Type B pancreatic cell (in vitro differentiated cells): ENCODE results near the gene FBXO40. TPM values are rescaled to one million over a fixed set of nuclear protein-coding genes. Genes with fewer than 3 reads are reported as not detected.
A peak's percentile ranks its signal among the peaks of the same experiment; 100 is the strongest.

Source experiments
- DNase-seq: peaks from one replicate; pipeline ENCODE4 v3.0.0; 2021; ENCODE audit warnings: mixed read lengths; ENCODE audit not compliant: unreplicated experiment; ENCODE audit errors: extremely low spot score
- H3K27ac Mint-ChIP-seq: 2 replicates; pipeline ENCODE4 v1.8.0; 2021; ENCODE audit warnings: mild to moderate bottlenecking, mixed read lengths
- H3K27me3 Mint-ChIP-seq: 2 replicates; pipeline ENCODE4 v1.8.0; 2021; ENCODE audit warnings: mixed read lengths
- H3K36me3 Mint-ChIP-seq: 2 replicates; pipeline ENCODE4 v1.8.0; 2021; ENCODE audit warnings: mixed read lengths
- H3K4me1 Mint-ChIP-seq: one replicate; pipeline ENCODE4 v1.8.0; 2021; ENCODE audit warnings: mixed read lengths; ENCODE audit not compliant: unreplicated experiment
- H3K4me3 Mint-ChIP-seq: 2 replicates; pipeline ENCODE4 v1.8.0; 2021; ENCODE audit warnings: mild to moderate bottlenecking, mixed read lengths
- H3K9me3 Mint-ChIP-seq: 2 replicates; pipeline ENCODE4 v1.8.0; 2021; ENCODE audit warnings: mixed read lengths
- CTCF ChIP-seq: fragments of 200-600 bp; sonication (generic); conservative IDR thresholded peaks from 2 replicates; pipeline ENCODE4 v1.5.0; 2021; ENCODE audit warnings: antibody characterized with exemption, mild to moderate bottlenecking
- total RNA-seq: library from RNA; stranded (reverse); gene quantifications from 2 replicates; pipeline ENCODE4 v1.2.1, GENCODE V29; 2021; ENCODE audit warnings: low replicate concordance

Gene FBXO40
- total RNA-seq, 1 donor from 2014 or later = not detected

GRCh38 chr3:121659586-121659985 is 66.4 kb downstream of the FBXO40 start:
- Mint-ChIP-seq H3K27ac (no peak overlapping the region), H3K4me3 (no peak overlapping the region), H3K36me3 (peaks cover 12% of the 10 kb centered on the region), H3K4me1 (no peaks in the 10 kb centered on the region), H3K27me3 (no peaks in the 10 kb centered on the region), H3K9me3 (no peaks in the 10 kb centered on the region)
- no peak for TF ChIP-seq CTCF
- no peak for DNase-seq

GRCh38 chr3:121660356-121661171 is 67.4 kb downstream of the FBXO40 start, which contains the start of gene HCLS1:
Gene HCLS1 (minus strand): TSS chr3:121660903. CDS start chr3:121658347, 2,556 bp downstream.
- Mint-ChIP-seq H3K4me1 (no peaks in the 10 kb centered on the region), H3K36me3 (peaks cover 18% of the 10 kb centered on the region), H3K9me3 (no peaks in the 10 kb centered on the region), H3K27ac (peak within 1 kb of the TSS; percentile 91), H3K27me3 (no peaks in the 10 kb centered on the region), H3K4me3 (peak within 1 kb of the TSS; percentile 31)
- no peak for TF ChIP-seq CTCF
- DNase-seq = no peak

- peaks cover 25% of the 10 kb centered on the region for H3K36me3 Mint-ChIP-seq
- DNase-seq = no peak
- no peaks in the 10 kb centered on the region for H3K4me1 Mint-ChIP-seq
- peak overlapping the region; percentile 31 for H3K4me3 Mint-ChIP-seq
- H3K27me3 Mint-ChIP-seq = no peaks in the 10 kb centered on the region
- no peaks in the 10 kb centered on the region for H3K9me3 Mint-ChIP-seq
- H3K27ac Mint-ChIP-seq = peak overlapping the region; percentile 91
- no peak for TF ChIP-seq CTCF
Observed at GRCh38 chr3:121661376-121661775, 68.2 kb downstream of the FBXO40 start.

- TF ChIP-seq CTCF = no peak
- Mint-ChIP-seq H3K36me3 (peaks cover 37% of the 10 kb centered on the region), H3K27me3 (no peaks in the 10 kb centered on the region), H3K4me1 (no peaks in the 10 kb centered on the region), H3K9me3 (no peaks in the 10 kb centered on the region), H3K4me3 (no peak overlapping the region), H3K27ac (no peak overlapping the region)
- no peak for DNase-seq
Observed at GRCh38 chr3:121662742-121663141, 69.6 kb downstream of the FBXO40 start.

GRCh38 chr3:121663171-121663847 is 70.1 kb downstream of the FBXO40 start:
- Mint-ChIP-seq H3K4me1 (no peaks in the 10 kb centered on the region), H3K27ac (no peak overlapping the region), H3K27me3 (no peaks in the 10 kb centered on the region), H3K4me3 (no peak overlapping the region), H3K9me3 (no peaks in the 10 kb centered on the region), H3K36me3 (peaks cover 37% of the 10 kb centered on the region)
- no peak for DNase-seq
- TF ChIP-seq CTCF = no peak
